HG03025 (cell line): ENCODE results near the gene ATOX1.
"Not testable (repeated sequence)": the region's sequence is repeated elsewhere in the genome, so short reads cannot be mapped to it uniquely, and the experiment has no call there.

Experiments
- ATAC-seq: cut with Tn5 transposase; IDR thresholded peaks from one replicate; pipeline ENCODE4 v1.9.1; 2021; ENCODE audit warnings: mild to moderate bottlenecking, moderate library complexity; ENCODE audit not compliant: unreplicated experiment, low FRiP score

The ATOX1 gene, protein sequence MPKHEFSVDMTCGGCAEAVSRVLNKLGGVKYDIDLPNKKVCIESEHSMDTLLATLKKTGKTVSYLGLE

DNA sequence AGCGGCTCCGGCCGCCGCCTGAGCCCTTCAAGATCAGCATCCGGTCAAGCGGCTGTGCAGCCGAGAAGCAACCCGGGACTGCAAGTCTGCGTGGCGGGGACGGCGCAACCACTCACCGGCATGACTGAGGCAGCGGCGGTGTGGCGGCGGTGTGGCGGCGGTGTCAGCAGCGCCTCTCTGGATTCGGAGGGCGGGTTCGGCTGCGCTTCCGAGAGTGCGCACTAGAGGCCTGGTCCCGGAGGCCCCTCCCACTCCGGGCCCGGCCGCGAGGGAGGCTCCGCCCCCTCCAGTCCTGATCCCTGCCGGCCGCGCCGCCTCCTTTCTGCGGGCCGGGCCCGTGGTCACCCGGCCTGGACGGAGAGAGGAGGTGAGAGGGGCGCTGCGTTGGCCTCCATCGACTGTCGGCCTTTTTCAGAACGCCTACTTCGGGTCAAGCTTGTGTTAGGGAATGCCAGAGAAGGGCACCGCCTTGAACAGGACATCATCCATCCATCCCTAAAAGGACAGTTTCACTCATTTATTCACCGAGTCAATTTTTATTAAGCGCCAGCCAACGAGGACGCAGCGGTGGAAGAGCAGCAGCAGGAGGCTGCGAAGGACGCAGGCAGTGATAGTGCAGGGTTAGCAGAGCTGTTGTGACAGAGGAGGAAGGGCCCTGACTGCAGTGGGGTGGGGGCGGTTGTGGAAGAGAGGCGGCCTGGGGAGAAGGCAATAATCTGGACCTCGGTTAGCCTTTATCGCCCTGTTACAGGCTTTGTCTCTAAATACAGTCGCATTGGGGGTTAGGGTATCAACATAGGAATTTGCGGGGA lies at the start of gene ATOX1:
Gene ATOX1 (minus strand): TSS at position 202 of the 812 bp plus-strand sequence. CDS start 80 bp downstream, at position 122.
- ATAC-seq, result peak; percentile 95

DNA sequence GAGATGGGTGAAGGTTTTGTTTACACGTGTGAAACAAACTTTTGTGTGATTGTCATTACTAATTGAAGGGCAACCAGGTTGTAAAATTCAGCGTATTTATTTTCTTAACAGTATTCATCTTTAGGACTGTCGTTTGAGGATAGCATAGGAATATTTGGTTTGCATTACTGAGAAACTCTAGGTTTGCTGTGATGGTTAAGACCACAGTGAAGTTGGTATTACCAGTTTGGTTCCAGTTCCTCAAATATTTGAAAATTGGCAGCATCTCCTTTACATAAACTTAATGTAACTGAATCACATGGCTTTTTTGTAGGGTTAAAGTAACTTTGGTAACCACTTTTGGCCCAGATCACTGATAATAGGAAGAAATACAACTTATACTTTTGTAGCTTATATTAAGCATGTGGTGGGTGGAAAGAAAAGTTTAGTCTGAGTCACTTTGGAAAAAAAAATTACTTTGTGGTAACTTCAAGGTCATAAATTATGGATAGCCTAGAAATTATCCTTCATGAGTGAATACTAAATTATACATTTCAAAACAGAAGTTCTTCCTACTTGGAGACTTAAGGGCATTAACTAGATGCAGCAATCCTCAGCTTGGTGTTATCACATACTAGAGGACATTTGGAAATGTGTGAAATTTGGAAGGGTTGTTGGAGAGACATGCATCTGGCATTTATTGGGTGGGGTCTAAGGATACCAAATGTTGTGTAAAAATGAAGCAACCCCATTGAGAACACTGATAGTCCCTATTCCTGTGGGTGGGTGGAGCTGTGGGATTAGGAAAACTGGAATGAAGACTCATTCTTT lies 47.2 kb upstream of the ATOX1 start:
- ATAC-seq, result no peak

DNA sequence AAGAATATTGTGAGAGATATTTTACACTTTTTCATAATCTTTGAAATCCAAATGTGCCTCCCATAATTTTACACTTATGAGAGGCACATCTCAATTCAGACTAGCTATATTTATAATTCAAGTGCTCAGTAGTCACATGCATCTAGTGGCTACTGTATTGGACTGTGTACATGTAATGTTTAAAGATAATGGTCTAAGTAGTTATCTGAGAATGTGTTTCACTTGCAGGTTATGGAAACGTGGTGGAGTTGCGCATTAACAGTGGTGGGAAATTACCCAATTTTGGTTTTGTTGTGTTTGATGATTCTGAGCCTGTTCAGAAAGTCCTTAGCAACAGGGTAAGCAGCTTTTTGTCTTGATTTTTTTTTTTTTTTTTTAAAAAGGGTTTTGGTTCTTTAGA lies 42.1 kb upstream of the ATOX1 start:
- no peak for ATAC-seq

DNA sequence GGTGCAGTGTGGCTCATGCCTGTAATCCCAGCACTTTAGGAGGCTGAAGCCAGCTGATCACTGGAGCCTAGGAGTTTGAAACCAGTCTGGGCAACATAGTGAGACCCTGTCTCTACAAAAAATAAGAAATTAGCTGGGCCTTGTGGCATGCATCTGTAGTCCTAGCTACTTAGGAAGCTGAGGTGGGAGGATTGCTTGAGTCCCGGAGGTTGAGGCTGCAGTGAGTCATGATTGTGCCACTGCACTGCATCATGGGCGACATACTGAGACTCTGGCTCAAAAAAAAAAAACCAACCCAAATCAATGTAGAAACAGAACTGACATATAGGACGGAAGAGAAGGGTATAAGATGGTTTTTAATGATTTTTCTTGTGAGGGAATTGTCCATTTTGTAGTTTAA lies 41.0 kb upstream of the ATOX1 start:
- no peak for ATAC-seq

DNA sequence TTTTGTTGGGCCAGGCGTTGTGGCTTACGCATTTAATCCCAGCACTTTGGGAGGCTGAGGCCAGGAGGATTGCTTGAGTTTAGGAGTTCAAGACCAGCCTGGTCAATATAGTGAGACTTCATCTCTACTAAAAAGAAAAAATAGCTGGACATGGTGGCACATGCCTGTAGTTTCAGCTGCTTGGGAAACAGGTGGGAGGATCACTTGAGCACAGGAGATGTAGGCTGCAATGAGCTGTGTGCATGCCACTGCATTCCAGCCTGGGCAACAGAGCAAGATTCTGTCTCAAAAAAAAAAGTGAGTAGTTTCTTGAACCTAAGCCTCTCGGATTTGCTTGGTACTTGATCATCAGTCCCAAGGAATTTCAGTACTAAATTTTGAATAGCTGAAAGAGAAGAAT lies 40.2 kb upstream of the ATOX1 start:
- ATAC-seq, result no peak

DNA sequence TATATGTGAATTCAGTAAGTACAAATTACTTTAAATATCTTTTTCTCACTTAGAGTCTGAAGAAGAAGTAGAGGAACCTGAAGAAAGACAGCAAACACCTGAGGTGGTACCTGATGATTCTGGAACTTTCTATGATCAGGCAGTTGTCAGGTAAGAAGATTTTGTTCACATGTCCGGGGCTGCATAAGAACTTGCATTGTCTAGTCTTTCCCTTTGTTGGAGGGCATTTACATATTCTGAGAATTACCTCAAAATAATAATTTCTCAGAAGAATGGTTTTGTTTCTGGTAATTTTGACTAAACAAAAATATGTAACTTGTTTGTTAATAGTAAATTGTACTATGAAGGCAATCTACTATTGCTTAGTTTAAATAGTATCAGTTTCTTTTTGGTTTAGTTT lies 37.0 kb upstream of the ATOX1 start:
- ATAC-seq, result no peak

DNA sequence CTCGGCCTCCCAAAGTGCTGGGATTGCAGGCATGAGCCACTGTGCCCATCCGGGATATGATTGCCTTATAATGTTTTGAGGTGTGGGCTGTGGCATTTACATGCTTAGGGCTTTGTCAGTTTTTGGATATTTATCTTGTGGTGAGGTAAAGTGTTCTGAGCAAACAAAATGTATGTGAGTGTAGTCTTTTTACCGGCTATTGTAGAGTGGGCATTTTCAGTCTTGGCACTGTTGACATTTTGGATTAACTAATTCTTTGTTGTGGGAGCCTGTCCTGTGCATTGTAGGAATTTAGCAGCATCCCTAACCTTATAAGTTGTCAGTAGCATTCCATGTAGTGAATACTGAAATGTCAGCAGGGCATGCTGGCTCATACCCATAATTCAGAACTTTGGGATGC lies 34.9 kb upstream of the ATOX1 start:
- ATAC-seq, result no peak

DNA sequence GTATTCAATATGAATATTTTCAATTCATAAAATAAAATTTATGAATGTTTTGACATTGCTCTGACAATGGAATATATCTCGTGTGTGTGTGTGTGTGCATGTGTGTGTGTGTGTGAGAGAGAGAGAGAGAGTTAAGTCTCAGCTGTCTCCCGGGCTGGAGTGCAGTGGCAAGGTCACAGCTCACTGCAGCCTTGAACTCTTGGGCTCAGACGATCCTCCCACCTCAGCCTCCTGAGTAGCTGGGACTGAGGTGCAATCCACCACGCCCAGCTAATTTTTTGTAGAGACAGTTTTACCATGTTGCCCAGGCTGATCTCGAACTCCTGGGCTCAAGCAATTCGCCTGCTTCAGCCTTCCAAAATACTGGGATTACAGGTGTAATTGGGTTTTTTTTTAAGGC lies 29.4 kb upstream of the ATOX1 start:
- no peak for ATAC-seq

DNA sequence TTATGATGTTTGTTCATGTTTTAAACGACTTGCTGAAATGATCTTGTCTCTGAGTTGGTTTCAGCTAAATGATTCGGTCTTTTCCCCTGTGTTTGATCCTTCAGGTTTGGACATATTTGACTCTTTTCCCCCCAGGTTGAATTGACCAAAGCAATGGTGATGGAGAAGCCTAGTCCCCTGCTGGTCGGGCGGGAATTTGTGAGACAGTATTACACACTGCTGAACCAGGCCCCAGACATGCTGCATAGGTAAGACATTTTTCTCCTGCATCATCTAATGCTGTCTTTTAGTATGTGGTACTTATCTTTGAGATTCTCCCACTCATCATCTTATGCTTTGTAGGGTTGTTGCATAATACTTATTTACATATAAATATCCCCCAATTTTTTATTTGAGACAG lies 28.0 kb upstream of the ATOX1 start:
- no peak for ATAC-seq

DNA sequence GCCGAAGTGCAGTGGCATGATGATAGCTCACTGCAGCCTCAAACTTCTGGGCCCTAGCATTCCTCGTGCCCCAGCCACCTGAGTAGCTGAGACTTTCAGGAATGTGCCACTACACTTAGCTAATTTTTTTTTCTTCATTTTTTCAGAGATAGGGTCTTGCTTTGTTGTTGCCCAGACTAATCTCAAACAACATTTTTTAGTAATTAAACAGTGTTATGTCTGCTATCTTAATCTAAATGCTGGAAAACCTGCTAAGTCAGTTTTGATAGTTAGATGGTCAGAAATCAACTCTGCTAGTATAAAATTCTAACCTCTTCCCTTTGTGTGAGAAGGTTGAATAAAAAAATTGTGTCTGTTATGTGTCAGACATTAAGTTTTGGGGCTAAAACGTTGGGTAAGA lies 25.7 kb upstream of the ATOX1 start:
- ATAC-seq, result no peak

DNA sequence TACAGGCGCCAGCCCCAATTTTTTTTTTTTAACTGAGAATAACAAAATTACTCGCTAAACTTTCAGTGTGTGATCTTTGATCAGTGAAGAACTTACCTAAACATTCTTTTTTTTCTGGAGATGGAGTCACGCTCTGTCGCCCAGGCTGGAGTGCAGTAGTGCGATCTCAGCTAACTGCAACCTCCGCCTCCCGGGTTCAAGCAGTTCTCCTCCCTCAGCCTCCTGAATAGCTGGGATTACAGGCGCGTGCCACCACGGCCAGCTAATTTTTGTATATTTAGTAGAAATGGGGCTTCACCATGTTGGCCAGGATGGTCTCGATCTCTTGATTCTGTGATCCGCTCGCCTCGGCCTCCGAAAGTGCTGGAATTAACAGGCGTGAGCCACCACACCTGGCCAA lies 25.2 kb upstream of the ATOX1 start:
- not testable (repeated sequence) for ATAC-seq

DNA sequence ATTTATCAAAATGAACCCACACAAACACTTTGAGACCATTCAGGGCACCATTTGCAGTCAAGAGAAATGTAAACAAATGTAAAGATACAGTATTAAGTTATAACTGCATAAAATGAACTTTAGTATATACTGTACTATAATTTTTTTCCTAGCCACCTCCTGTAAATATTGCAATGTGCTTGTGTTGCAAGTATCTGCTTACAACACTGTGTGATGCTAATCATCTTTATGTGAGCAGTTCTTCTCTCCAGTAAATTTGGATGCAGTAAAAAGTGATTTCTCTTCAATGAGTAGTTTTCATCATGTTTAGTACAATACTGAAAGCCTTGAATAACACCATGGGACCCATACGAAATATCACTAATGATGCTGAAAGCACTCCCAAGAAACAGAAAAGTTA lies 22.8 kb upstream of the ATOX1 start:
- ATAC-seq, result no peak

DNA sequence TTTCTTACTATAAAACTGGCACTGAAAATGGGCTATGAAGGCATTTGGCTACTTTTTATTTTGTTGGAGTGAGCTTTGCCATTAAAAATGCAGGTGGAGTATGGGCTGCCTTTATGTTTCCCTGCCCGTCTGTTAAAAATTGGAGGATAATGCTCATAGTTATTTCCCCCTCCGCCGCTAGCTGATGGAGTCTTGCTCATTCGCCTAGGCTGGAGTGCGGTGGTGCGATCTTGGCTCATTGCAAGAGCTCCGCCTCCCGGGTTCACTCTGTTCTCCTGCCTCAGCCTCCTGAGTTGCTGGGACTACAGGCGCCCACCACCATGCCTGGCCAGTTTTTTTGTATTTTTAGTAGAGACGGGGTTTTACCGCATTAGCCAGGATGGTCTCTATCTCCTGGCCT lies 21.9 kb upstream of the ATOX1 start:
- ATAC-seq, result no peak

DNA sequence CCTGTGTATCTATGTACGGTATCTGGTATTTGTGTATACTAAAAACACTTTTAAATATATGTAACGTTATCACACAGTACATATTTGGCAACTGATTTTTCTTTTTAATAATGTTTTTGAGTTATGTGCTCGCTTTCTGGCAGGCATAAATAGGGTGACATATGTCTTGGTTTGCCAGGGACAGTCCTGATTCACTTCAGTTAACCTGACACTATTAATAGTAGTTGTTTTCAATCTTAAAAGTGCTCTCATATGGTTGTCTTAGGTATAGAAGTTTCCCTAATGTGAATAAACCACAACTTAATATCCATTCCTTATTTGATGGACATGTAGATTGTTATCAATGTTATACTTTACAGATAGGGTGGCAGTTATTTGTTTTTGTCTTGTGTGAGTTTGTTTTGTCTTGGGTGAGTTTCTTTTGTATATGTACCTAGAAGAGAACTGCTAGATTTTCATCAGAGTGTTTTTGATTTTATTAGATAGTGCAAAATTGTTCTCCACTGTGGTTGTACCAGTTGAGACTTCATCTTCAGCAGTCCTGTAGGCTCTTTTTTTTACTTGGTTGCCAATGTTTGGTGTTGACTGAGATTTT lies 21.2 kb upstream of the ATOX1 start:
- no peak for ATAC-seq

DNA sequence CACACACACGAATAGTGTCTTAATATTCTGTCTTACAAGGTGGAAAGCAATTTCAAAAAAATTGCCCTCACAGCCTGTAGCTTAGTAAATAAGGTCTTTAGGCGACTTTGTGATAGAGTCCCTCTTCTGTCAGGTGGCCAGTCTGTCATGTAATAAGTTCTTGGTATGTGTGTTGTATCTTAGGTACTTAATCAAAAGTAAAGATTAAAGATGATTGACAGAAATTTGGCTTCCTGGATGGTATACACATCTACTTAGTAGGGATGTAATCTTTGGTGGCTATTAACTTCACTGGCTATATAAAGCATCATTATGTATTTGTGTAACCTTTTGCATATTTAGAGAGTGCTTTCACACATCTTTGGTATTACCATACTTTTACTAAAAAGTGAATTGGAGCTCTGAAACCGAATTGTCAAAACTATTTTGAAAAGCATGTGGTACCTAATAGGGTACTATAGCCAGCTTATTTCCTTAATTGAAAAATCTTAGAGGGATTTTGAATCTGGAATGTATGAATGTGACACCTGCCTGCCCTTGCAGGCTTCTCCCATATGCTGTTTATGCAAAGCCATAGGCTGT lies 16.7 kb upstream of the ATOX1 start:
- ATAC-seq, result no peak

DNA sequence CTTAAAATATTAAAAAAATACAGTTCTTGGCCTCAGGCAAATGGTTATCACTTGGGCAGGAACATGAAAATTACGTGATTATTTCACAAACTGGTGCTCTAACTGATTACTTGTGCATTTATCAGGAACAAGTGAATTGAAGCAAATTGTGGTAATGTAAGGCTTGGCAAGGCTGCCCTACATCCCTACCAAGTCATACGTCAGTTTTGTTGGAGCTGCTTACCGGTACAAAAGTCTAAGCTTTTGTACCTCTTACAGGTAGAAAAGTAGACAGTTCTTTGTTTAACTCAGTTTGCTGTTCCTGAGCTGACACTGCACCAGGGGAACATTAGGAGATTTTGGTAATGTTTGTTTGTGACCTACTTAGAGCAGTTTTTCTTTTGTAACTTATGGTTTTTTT lies 15.5 kb upstream of the ATOX1 start:
- ATAC-seq, result no peak

DNA sequence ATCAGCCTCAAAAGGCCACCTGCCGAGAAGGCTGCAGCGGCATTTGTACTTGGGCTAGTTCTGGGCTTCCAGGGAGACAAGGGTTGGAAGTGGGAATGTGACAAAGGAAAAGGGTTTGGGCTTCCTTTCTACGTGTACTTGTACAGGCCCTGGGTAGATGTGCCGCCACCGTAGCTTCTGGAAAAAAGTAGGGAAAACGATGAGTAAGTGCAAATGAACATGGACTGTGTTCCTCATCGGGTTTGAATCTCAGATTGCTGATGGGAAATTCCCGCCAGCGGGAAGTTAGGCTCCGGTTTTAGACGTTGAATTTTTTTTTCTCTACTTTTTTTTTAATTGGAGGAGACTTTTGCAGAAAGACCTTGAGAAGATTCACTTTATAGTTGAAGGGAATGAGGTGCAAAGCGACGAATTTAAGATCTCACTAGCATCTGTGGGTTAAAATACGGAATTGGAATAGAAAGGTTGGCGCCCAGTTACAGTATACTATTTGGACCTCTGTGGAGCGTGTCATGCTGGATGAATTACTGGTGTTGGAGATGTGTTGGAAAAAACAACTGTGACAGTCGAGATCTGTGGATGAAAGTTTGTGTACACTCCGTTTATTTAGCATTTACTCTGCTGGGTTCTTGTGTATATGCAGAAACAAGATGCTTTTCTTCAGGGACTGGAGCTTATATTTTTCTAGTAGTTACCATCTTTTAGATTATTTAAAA lies 14.6 kb upstream of the ATOX1 start:
- ATAC-seq, result no peak

DNA sequence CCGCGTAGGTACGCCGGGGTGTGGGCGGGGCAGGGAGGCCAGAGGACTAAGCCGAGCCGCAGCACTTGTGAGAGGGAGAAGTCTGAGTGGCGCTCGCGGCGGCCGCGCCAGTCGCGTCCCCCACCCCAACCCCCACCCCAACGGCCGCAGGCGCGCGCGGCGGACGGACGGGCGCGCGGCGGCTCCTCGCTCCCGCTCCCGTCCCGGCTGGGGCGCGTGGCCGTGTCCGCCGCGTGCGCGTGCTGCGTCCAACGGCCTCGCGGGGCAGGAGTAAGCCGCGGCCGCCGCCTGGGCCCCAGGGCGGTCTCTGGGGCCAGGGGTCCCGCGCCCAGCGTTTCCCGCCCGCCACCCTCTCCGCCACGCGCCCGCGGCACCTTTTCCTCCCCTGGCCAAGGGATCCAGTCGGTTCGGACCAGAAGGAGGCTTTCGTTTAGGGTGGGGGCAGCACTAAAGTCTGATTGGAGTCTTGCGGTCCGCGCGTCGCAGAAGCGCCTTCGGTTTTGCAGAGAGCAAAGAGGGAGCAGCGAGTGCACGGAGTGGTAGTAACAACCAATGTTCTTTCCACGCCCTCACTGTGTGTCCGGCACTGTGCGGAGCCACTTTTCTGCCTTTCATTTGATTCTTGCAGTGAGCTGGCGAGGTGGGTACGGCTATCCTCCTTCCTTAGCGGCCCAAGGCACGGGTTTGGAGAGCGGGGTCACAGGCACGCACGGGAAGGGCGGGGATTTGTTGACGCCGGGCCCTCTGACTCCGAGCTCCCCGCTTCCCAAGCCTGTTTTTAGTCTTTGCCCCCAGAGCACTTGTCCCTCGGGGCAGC lies 13.8 kb upstream of the ATOX1 start:
- ATAC-seq, result peak; percentile 6

DNA sequence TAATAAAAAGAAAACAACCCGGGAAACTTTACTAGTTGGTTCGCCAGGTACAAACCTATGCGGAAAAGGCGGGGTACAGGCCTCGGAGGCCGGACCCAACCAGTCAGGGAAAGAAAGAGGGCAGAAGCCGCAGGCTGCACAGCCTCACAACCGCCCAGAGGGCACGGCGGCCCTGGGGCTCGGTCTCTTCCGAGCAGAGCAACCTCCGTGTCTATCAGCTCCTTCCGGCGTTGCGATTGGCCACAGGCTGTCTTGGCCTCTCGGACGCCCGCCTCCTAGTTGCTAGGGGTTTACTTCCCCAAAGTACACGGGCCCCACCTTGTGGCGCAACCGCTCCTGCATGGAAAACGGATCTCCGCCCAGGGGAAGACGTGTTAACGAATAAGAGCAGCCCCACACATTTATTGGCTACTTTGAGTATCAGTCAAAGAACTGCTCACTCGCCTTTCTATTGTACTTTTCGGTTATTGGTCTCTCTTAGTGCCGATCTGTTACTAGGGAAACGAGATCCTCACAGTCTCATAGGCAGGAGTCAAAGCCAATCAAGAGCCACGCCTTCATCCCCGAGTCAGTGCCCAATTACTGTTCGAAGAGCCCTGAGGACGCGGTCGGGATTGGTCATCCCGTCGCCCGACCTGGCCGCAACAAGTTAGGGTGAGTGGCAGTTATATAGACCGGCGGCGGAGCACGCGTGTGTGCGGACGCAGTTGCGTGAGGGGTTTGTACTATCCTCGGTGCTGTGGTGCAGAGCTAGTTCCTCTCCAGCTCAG lies 13.0 kb upstream of the ATOX1 start, which contains the start of gene G3BP1:
Gene G3BP1 (plus strand): TSS at position 696 of the 770 bp plus-strand sequence. CDS start 14,667 bp downstream, outside the sequence.
- peak; percentile 77 for ATAC-seq
